Ishikawa (cell line): ENCODE data around the gene LGR6.

Experiments used
- CEBPB ChIP-seq: IDR thresholded peaks from 2 replicates; pipeline ENCODE4 v1.6.1; 2012
- CREB1 ChIP-seq: IDR thresholded peaks from 2 replicates; pipeline ENCODE4 v1.6.1; 2012; ENCODE audit warnings: low read depth
- EGR1 ChIP-seq: IDR thresholded peaks from 2 replicates; pipeline ENCODE4 v1.6.1; 2012
- EP300 ChIP-seq: IDR thresholded peaks from 2 replicates; pipeline ENCODE4 v1.6.1; 2012; ENCODE audit warnings: borderline replicate concordance
- FOXM1 ChIP-seq: IDR thresholded peaks from 2 replicates; pipeline ENCODE4 v1.6.1; 2012; ENCODE audit warnings: low read depth, borderline replicate concordance
- MAX ChIP-seq: IDR thresholded peaks from 2 replicates; pipeline ENCODE4 v1.6.1; 2012
- NFIC ChIP-seq: IDR thresholded peaks from 2 replicates; pipeline ENCODE4 v1.6.1; 2012
- RAD21 ChIP-seq: IDR thresholded peaks from 2 replicates; pipeline ENCODE4 v1.6.1; 2012; ENCODE audit warnings: low read depth
- REST ChIP-seq: IDR thresholded peaks from 2 replicates; pipeline ENCODE4 v1.6.1; 2012; ENCODE audit warnings: low read depth, mild to moderate bottlenecking
- TAF1 ChIP-seq: IDR thresholded peaks from 2 replicates; pipeline ENCODE4 v1.6.1; 2012; ENCODE audit warnings: low read depth, mild to moderate bottlenecking
- TCF12 ChIP-seq: IDR thresholded peaks from 2 replicates; pipeline ENCODE4 v1.6.1; 2012; ENCODE audit warnings: low read depth
- TEAD4 ChIP-seq: IDR thresholded peaks from 2 replicates; pipeline ENCODE4 v1.6.1; 2012
- USF1 ChIP-seq: IDR thresholded peaks from 2 replicates; pipeline ENCODE4 v1.6.1; 2012
- YY1 ChIP-seq: IDR thresholded peaks from 2 replicates; pipeline ENCODE4 v1.6.1; 2012; ENCODE audit warnings: low read depth
- ZBTB7A ChIP-seq: IDR thresholded peaks from 2 replicates; pipeline ENCODE4 v1.6.1; 2012; ENCODE audit warnings: low read depth

Gene LGR6

GRCh38 chr1:202192770-202193613, 607 bp upstream of the LGR6 start:
- TF ChIP-seq EP300 (no peak), RAD21 (peak; percentile 93), YY1 (no peak), ZBTB7A (peak; percentile 69; the same call in 1 of the 2 replicates), CEBPB (no peak), NFIC (no peak), REST (no peak), FOXM1 (no peak), USF1 (no peak), TCF12 (no peak), CREB1 (no peak), TAF1 (no peak)

GRCh38 chr1:202194328-202194648, 689 bp downstream of the LGR6 start:
- TF ChIP-seq USF1 (no peak), MAX (no peak), TAF1 (no peak), CEBPB (no peak), EGR1 (no peak), CREB1 (no peak), EP300 (no peak)

- TF ChIP-seq EGR1 = no peak
- TF ChIP-seq USF1 = no peak
- no peak for TF ChIP-seq RAD21
- TF ChIP-seq TEAD4 = no peak
- TF ChIP-seq MAX = no peak
- no peak for TF ChIP-seq EP300
- no peak for TF ChIP-seq FOXM1
- no peak for TF ChIP-seq ZBTB7A
- no peak for TF ChIP-seq TCF12
- TF ChIP-seq TAF1 = no peak
Observed at GRCh38 chr1:202197653-202198365, 4.2 kb downstream of the LGR6 start.

GRCh38 chr1:202198366-202198724, 4.7 kb downstream of the LGR6 start:
- TF ChIP-seq TCF12 = no peak
- no peak for TF ChIP-seq USF1
- no peak for TF ChIP-seq NFIC
- TF ChIP-seq TAF1 = no peak
- no peak for TF ChIP-seq EGR1
- TF ChIP-seq FOXM1 = no peak
- no peak for TF ChIP-seq YY1

GRCh38 chr1:202199040-202199889, 5.7 kb downstream of the LGR6 start:
- TF ChIP-seq TCF12 = peak; percentile 23; the same call in 1 of the 2 replicates
- TF ChIP-seq RAD21 = no peak
- 0 out of 2 replicates have a peak, but pooled peaks have one; percentile 31 for TF ChIP-seq NFIC
- TF ChIP-seq FOXM1 = no peak
- TF ChIP-seq EP300 = peak; percentile 50; the same call in 1 of the 2 replicates
- no peak for TF ChIP-seq USF1

- no peak for TF ChIP-seq EGR1
- no peak for TF ChIP-seq CREB1
- TF ChIP-seq TAF1 = no peak
- TF ChIP-seq MAX = no peak
- peak; percentile 62 for TF ChIP-seq TEAD4
- no peak for TF ChIP-seq FOXM1
- TF ChIP-seq REST = no peak
- TF ChIP-seq RAD21 = no peak
- TF ChIP-seq YY1 = no peak
- no peak for TF ChIP-seq ZBTB7A
- TF ChIP-seq CEBPB = no peak
- no peak for TF ChIP-seq USF1
- TF ChIP-seq NFIC = peak; percentile 90
- peak; percentile 74 for TF ChIP-seq TCF12
- TF ChIP-seq EP300 = peak; percentile 66; the same call in 1 of the 2 replicates
Observed at GRCh38 chr1:202200112-202200548, 6.5 kb downstream of the LGR6 start.
